GM10266 (cell line): Measurements from ENCODE around the gene CHD9.

Experiments
- DNase-seq: peaks from one replicate; pipeline ENCODE4 v3.0.0; 2012; ENCODE audit errors: extremely low spot score
- TF ChIP-seq, protein P1 (sequence below): IDR thresholded peaks from 2 replicates; pipeline ENCODE4 v1.5.1; 2012; ENCODE audit warnings: mild to moderate bottlenecking, low read depth; ENCODE audit not compliant: control insufficient read depth, insufficient read depth; ENCODE audit errors: missing control alignments

Gene CHD9

DNA sequence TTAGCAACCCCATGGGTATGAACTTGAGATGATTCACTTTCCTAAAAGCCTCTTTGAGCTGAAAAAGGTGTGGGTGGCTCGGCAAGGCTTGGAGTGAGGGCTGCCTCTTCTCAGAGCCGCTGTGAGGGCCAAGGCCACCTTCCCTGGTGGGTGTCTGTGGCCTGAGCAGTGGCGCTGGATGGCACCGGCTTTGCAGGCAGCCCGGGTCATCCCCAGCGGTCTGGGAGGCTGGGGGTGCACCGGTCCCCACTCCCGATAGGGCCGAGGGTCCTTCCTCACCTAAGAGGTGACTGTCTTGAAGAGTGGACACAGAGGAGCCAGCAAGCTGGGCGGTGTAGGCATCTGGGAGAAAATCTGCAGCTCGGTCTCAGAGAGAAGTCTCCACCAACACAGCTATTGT lies 300.3 kb downstream of the CHD9 start:
- TF ChIP-seq, protein P1, sequence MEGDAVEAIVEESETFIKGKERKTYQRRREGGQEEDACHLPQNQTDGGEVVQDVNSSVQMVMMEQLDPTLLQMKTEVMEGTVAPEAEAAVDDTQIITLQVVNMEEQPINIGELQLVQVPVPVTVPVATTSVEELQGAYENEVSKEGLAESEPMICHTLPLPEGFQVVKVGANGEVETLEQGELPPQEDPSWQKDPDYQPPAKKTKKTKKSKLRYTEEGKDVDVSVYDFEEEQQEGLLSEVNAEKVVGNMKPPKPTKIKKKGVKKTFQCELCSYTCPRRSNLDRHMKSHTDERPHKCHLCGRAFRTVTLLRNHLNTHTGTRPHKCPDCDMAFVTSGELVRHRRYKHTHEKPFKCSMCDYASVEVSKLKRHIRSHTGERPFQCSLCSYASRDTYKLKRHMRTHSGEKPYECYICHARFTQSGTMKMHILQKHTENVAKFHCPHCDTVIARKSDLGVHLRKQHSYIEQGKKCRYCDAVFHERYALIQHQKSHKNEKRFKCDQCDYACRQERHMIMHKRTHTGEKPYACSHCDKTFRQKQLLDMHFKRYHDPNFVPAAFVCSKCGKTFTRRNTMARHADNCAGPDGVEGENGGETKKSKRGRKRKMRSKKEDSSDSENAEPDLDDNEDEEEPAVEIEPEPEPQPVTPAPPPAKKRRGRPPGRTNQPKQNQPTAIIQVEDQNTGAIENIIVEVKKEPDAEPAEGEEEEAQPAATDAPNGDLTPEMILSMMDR = no peak
- DNase-seq = no peak

DNA sequence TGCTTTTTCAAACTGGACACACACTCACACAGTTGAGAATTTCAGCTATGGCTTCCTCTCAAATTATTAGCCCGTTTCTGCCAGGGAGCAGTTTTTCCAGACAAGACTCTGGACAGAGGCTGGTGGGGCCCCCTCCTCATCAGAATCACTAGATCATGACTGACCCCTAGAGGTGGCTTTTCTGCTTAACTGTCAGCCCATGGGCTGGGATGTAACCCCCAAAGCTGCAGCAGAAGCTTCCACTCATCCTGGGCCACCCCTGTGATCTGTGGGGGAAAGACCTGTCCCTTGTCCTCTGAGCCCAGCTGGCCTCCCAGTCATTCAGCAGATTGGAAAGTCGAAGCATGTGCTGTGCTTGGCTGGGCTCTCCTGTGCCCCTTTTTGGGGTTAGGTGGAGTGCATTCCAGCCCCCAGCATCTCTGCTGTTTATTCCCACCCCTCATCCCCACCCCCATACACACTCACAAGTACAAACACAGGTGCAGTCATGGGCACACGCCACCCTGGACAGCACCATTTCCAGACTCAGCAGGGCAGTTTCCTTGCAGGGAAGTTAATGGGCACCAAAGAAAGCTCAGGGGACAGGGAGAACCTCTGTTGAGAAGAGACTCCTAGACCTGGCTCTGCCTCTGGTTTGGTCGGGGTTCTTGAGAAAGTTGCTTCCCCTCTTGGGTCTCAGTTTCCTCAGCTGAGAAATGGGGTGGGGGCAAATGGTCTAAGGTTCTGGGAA lies 301.9 kb downstream of the CHD9 start:
- no peak for DNase-seq
- TF ChIP-seq, protein P1 = no peak

DNA sequence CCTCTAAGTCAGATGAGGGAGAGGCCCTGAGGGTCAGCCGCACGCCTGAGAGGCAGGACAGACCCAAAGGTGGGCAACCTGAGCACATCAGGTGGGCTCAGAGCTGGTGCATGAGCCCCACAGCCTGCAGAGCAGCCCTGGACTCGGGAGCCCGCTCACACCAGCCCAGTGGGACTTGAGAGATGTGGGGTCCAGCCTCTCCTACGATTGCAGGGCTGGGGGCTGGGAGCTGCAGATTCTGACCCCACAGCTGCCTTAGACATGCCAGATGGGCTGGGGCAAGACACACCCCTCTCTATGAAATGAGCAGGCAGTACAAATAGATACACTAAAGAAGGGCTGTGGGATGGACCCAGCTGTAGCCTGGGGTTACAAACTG lies 302.4 kb downstream of the CHD9 start:
- DNase-seq = no peak
- TF ChIP-seq, protein P1 = no peak

DNA sequence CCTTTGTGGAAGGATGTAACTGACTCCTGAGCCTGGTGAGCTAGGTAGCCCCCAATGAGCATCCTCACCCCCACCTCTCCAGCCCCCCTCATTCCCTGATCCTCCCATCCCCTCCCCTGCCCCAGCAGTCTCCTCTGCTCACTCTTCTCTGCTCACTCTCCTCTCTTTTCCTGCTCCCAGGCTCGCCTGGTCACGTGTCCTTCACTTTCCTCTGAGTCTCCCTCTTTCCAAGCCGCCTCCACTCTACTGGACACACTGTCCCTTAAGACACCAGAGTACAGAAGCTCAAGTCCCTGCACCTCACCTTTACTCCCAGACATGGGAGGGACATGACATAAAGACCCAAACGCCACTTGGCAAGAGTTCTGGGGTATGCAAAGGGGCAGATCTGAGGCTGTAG lies 303.2 kb downstream of the CHD9 start:
- no peak for DNase-seq
- TF ChIP-seq, protein P1 = no peak

DNA sequence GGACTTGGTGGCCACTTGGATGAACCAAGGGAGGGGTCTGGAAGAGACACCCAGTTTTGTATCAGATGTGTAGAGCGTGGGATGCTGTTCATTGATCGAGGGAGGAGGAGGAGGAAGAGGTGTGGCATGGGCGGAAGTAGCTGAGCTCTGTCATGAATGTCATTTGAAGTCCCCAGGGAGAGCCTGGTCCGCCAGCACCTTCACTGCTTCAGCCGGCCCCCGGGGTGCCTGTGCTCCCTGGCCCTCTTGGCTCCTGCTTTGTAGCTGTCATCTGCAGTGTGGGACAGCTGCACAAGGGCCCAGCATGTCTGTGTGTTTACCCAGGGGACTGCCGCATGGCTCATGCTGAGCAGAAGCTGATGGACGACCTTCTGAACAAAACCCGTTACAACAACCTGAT lies 304.1 kb downstream of the CHD9 start:
- TF ChIP-seq, protein P1 = no peak
- no peak for DNase-seq

DNA sequence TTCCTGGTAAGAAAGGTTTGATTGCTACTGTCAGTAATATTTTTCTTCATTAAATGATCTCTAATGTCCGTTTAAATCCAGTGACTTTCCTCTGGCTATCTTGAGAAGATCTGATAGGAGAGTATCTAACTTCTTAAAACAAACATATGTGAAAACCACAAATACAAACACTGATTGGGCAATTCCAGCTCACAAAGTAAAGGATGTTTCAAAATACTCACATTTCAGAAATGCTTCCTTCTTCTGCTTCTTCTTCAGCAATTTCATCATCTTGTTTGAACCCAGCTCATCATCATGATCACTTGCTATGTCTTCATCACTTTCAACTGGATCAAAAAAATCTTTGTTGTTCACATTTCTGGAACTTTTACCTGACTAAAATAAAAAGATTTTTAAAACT lies 315.1 kb downstream of the CHD9 start:
- DNase-seq = no peak

DNA sequence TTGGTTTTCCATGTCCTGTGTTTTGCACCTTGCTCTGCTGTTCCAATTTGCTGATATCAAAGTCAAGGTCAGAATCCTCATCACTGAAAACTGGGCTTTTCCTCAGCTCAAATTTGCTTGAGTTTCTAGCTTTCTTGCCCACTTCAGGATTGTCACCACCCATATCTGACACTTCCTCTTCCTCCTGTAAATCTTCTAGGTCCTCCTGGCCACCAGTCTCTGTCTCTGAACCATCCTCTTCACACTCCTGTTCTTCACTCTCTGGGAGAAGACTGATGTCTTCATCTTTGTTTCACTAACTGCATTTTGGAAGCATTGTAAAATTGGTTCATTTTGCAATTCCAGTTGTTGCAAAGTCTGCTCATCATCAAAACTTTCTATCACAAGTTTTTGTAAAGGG lies 316.0 kb downstream of the CHD9 start:
- TF ChIP-seq, protein P1 = no peak
- DNase-seq = no peak

More for the DNA sequence above, 315.1 kb downstream of the CHD9 start:
- TF ChIP-seq, protein P1 = no peak
